Central memory CD4-positive, alpha-beta T cell (primary cell): ENCODE measurements around the gene MTOR.
"Not testable (repeated sequence)": the region's sequence is repeated elsewhere in the genome, so short reads cannot be mapped to it uniquely, and the experiment has no call there.

Experiments used
- DNase-seq: peaks from one replicate; pipeline ENCODE4 v3.0.0; 2022

Gene MTOR

DNA sequence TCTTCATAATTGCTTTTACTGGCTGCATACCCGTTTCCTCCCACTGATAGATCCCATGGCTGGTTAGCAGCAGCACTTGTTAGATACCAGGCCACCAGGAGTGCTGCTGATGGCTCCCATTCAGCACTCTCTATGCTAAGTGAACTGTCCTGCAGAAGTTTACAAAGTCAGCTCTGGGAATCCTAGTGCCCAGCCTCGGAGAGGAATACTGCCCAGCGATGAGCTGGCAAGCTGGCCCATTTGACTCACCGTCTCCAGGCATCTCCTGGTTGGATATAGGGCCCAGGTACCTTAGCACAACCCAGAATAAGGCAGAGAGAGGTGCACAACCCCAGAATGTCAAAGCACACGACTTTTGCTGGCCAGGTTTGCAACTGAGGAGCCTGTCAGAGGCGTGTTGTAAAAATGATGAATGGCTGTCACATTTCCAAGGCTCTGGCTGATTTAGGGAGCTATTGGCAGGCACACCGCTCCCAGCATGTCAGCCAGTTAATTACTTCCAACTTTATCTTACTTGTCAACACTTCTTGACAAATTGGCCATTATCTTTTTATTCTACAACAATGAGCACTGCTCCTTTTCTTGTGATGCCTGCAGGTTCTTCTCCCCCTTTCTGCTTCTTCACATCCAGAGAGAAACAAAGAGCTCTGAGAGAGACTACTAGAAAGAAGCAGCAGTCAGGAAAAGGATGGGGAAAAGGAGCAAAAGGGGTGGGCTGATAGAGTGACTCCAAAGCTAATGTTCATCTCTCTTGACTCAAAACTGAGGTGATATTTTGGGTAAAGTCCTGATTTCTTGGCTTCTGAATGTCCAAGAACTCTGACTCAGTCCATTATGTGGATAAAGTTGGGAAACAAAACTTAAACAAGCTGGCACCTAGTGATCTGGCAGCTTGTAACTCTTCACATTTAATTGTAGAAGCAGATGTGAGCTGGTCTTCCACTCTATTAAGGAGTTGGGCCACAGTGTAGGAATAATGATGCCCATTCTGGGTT, 84.0 kb downstream of the MTOR start:
- DNase-seq: no peak

- no peak for DNase-seq
Observed at GRCh38 chr1:11176081-11176706, 86.2 kb downstream of the MTOR start.

GRCh38 chr1:11175461-11175860, 86.9 kb downstream of the MTOR start:
- DNase-seq: no peak

GRCh38 chr1:11174261-11174942, 87.9 kb downstream of the MTOR start:
- DNase-seq: no peak

DNA sequence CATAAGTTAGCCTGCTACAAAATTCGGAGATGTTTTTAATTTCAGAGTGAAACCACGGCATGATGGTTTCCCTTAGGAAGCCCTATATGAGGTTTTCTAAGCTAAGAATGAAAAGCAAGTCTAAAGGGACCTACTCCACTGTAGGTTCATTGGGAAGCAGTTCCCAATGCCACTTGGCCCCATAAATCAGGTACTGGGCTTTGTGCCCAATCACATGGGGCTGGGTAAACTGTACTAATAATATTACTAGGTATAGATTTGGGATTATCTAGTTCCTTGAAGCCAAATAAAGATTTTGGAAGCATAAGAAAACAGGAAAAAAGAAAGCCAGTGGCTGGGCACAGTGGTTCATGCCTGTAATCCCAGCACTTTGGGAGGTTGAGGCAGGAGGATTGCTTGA, 92.2 kb downstream of the MTOR start:
- DNase-seq: no peak

- DNase-seq: no peak
Observed at GRCh38 chr1:11169202-11169601, 93.1 kb downstream of the MTOR start.

- no peak for DNase-seq
Observed at GRCh38 chr1:11168731-11169130, 93.6 kb downstream of the MTOR start.

GRCh38 chr1:11166744-11167143, 95.6 kb downstream of the MTOR start:
- not testable (repeated sequence) for DNase-seq

DNA sequence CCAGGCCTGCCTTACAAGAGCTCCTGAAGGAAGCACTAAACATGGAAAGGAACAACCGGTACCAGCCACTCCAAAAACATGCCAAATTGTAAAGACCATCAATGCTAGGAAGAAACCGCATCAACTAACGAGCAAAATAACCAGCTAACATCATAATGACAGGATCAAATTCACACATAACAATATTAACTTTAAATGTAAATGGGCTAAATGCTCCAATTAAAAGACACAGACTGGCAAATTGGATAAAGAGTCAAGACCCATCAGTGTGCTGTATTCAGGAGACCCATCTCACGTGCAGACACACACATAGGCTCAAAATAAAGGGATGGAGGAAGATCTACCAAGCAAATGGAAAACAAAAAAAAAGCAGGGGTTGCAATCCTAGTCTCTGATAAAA, 99.6 kb downstream of the MTOR start:
- DNase-seq: not testable (repeated sequence)

GRCh38 chr1:11158720-11159321, 103.5 kb downstream of the MTOR start:
- DNase-seq: no peak

DNA sequence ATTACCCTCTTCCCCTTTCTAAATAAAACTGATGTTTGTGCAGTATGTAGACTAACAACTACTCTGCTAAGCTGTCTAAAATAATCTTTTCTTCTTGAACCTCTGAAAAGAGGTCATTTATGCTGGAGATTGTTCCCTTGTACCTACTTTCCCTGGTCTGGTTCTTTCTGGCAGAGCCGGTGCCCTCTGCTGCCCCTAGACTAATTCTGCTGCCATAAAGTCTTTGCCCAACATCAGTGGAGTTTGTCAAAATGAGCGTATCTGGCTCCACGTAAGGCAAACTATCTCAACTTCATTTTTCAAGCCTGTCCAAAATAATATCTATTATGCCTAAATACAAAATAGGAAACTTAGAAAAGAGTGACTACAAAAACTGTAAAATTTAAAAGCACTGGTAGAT, 104.1 kb downstream of the MTOR start:
- no peak for DNase-seq

GRCh38 chr1:11157867-11158266, 104.5 kb downstream of the MTOR start:
- DNase-seq: no peak

- DNase-seq: no peak
Observed at GRCh38 chr1:11157394-11157793, 105.0 kb downstream of the MTOR start.

- no peak for DNase-seq
Observed at GRCh38 chr1:11156963-11157362, 105.4 kb downstream of the MTOR start.

- no peak for DNase-seq
Observed at GRCh38 chr1:11156441-11156840, 105.9 kb downstream of the MTOR start.

- no peak for DNase-seq
Observed at GRCh38 chr1:11153184-11153583, 109.2 kb downstream of the MTOR start.

- DNase-seq: no peak
Observed at GRCh38 chr1:11152755-11153154, 109.6 kb downstream of the MTOR start.

GRCh38 chr1:11151826-11152612, 110.3 kb downstream of the MTOR start:
- DNase-seq: no peak

GRCh38 chr1:11151114-11151513, 111.2 kb downstream of the MTOR start:
- no peak for DNase-seq

DNA sequence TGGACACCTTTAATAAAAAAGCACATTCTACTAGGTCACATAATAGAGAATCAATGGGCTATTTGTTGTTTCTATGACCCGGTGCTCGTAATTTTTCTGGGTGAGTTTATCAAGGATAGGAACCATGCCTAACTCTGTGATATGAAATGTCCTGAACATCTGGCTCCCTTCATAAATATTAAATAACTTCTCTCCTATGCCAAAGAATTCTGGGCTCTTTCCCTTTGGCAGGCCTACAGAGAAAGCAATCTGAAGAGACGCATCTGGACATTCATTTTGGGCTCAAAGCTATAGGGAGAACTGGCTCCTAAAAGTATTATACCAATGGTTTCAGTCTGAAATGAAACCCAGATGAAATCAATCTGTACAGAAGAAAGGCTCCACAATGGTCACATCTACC, 112.0 kb downstream of the MTOR start:
- DNase-seq: no peak

GRCh38 chr1:11147197-11147770, 115.1 kb downstream of the MTOR start:
- no peak for DNase-seq

DNA sequence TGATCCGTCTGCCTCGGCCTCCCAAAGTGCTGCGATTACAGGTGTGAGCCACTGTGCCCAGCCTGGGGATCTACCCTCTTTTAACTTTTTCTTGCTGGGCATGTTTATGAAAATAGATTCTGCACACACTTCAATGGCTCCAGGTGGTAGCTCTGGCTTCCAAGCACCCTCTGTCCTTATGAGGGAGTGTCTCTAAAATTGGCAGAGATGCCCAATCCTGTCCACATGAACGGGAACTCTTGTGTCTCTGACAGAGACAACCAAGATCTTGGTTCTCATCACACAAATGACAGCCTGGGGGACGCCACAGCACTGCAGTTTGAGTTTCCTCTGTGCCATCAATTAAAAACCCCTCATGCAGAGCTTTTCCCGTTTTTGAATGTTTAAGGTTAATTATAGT, 116.6 kb downstream of the MTOR start:
- DNase-seq: no peak
